ENCODE results near the gene NOX3.
"Not testable (repeated sequence)": the region's sequence is repeated elsewhere in the genome, so short reads cannot be mapped to it uniquely, and the experiment has no call there.

The NOX3 gene

GRCh38 chr6:155371230-155371629, 84.4 kb downstream of the NOX3 start:
- DNase-seq (ENCODE audit: low read depth), result no peak

- DNase-seq (ENCODE audit: low read depth), result no peak
Observed at GRCh38 chr6:155366325-155366724, 89.3 kb downstream of the NOX3 start.

- no peak for DNase-seq (ENCODE audit: low read depth)
Observed at GRCh38 chr6:155364844-155365437, 90.7 kb downstream of the NOX3 start.

- DNase-seq (ENCODE audit: low read depth), result not testable (repeated sequence)
Observed at GRCh38 chr6:155364021-155364420, 91.6 kb downstream of the NOX3 start.

GRCh38 chr6:155362968-155363632, 92.5 kb downstream of the NOX3 start:
- not testable (repeated sequence) for DNase-seq (ENCODE audit: low read depth)

- no peak for DNase-seq (ENCODE audit: low read depth)
Observed at GRCh38 chr6:155354167-155354566, 101.5 kb downstream of the NOX3 start.

GRCh38 chr6:155352811-155353210, 102.8 kb downstream of the NOX3 start:
- no peak for DNase-seq (ENCODE audit: low read depth)

- no peak for DNase-seq (ENCODE audit: low read depth)
Observed at GRCh38 chr6:155352130-155352420, 103.6 kb downstream of the NOX3 start.

GRCh38 chr6:155351273-155352129, 104.1 kb downstream of the NOX3 start:
- DNase-seq (ENCODE audit: low read depth), result no peak

GRCh38 chr6:155349956-155350355, 105.7 kb downstream of the NOX3 start:
- no peak for DNase-seq (ENCODE audit: low read depth)

- DNase-seq (ENCODE audit: low read depth), result no peak
Observed at GRCh38 chr6:155349129-155349528, 106.5 kb downstream of the NOX3 start.

- DNase-seq (ENCODE audit: low read depth), result no peak
Observed at GRCh38 chr6:155347800-155348199, 107.8 kb downstream of the NOX3 start.

- no peak for DNase-seq (ENCODE audit: low read depth)
Observed at GRCh38 chr6:155346957-155347356, 108.7 kb downstream of the NOX3 start.

All from stimulated activated CD8-positive, alpha-beta memory T cell treated with anti-CD3 and anti-CD28 coated beads, Interleukin-12 subunit alpha, Interleukin-12 subunit beta, amount 100 ng/mL, for 1 hour (primary cell).